IPS-NIHi7 (cell line): ENCODE data around the gene TMEM38B.
"Not testable (repeated sequence)": the region's sequence is repeated elsewhere in the genome, so short reads cannot be mapped to it uniquely, and the experiment has no call there.

ENCODE experiments used
- DNase-seq: peaks from one replicate; pipeline ENCODE4 v3.0.0; 2012; ENCODE audit warnings: mixed read lengths; ENCODE audit errors: extremely low spot score

Gene TMEM38B

DNA sequence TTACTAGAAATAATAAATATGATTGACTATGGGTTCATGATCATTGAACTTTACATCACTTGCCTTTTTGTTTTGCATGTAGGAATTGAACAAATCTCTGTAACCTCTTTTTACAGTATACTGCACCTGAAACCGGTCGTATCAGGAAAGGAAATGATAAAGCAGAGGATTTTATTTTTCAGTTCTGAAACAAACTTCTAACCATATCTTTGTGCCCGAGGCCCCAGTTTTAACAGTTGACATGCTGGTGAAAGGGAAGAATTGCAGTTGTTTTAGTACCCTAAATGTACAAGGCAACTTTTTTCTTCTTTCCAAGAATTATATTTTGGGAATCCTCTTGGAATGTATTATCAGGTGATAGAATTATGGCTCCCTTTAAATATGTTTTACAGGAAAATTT is 27.8 kb downstream of the TMEM38B start:
- no peak for DNase-seq

DNA sequence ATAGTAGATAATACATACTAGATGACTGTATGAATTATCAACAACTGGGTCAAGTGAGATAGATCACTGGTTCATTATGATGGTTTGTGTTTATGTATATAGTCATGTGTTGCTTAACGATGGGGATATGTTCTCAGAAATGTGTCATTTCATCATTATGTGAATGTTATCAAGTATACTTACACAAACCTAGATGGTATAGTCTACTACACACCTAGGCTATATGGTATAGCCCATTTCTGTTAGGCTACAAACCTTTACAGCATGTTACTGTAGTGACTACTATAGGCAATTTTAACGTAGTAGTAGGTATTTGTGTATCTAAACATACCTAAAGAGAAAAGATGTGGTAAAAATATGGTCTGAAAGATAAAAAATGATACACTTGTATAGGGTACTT is 31.0 kb downstream of the TMEM38B start:
- no peak for DNase-seq

DNA sequence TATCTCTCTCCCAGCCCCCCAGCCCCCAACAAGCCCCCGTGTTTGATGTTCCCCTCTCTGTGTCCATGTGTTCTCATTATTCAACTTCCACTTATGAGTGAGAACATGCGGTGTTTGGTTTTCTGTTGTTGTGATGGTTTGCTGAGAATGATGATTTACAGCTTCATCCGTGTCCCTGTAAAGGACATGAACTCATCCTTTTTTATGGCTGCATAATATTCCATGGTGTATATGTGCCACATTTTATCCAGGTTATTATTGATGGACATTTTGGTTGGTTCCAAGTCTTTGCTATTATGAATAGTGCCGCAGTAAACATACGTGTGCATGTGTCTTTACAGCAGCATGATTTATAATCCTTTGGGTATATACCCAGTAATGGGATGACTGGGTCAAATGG is 33.9 kb downstream of the TMEM38B start:
- DNase-seq = not testable (repeated sequence)

DNA sequence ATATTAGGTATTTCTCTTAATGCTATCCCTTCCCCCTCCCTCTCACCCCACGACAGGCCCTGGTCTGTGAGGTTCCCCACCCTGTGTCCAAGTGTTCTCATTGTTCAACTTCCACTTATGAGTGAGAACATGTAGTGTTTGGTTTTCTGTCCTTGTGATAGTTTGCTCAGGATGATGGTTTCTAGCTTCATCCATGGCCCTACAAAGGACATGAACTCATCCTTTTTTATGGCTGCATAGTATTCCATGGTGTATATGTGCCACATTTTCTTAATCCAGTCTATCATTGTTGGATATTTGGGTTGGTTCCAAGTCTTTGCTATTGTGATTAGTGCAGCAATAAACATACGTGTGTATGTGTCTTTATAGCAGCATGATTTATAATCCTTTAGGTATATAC is 37.1 kb downstream of the TMEM38B start:
- DNase-seq = not testable (repeated sequence)

- no peak for DNase-seq
These were observed 41.0 kb downstream of the TMEM38B start for GRCh38 chr9:105735366-105735765.

GRCh38 chr9:105737205-105737604 is 42.9 kb downstream of the TMEM38B start:
- DNase-seq = no peak

- DNase-seq = no peak
These were observed 47.7 kb downstream of the TMEM38B start for GRCh38 chr9:105742088-105742487.

- DNase-seq = not testable (repeated sequence)
These were observed 53.0 kb downstream of the TMEM38B start for GRCh38 chr9:105747325-105747724.

GRCh38 chr9:105751761-105752160 is 57.4 kb downstream of the TMEM38B start:
- no peak for DNase-seq

- DNase-seq = no peak
These were observed 63.3 kb downstream of the TMEM38B start for GRCh38 chr9:105757496-105758251.

- DNase-seq = no peak
These were observed 65.7 kb downstream of the TMEM38B start for GRCh38 chr9:105760053-105760452.

- DNase-seq = not testable (repeated sequence)
These were observed 88.5 kb downstream of the TMEM38B start for GRCh38 chr9:105782561-105783494.

- not testable (repeated sequence) for DNase-seq
These were observed 89.1 kb downstream of the TMEM38B start for GRCh38 chr9:105783495-105783872.

GRCh38 chr9:105786796-105787195 is 92.5 kb downstream of the TMEM38B start:
- not testable (repeated sequence) for DNase-seq

GRCh38 chr9:105816202-105816744 is 121.9 kb downstream of the TMEM38B start:
- no peak for DNase-seq

DNA sequence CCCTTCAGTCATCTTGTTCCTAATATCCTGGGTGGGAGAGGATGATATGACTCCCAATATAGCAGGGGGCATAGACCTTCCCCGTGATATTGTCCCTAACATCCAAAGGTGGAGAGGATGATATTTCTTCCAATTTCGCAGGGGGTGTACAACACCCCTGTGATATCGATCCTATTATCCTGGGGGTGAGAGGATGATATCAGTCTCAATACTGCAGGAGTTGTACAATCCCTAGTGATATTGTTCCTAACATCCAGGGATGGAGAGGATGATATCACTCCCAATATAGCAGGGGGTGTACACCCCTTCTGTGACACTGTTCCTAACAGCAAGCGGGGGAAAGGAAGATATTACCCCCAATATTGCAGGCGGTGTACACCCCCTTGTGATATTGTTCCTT is 122.6 kb downstream of the TMEM38B start:
- DNase-seq = no peak

DNA sequence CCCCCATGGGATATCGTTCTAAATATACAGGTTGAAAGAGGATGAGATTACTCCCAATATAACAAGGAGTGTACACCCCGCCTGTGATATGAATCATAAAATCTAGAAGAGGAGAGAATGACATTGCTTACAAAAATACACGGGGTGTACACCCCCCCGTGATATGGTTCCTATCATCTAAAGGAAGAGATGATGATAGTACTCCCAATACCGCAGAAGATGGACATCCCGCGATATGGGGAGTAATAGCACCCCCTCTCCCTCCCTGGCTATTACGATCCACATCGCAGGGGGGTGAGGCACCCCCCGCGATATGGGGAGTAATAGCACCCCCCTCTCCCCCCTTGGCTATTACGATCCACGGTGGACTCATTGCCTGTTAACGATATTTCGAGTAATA is 124.6 kb downstream of the TMEM38B start:
- DNase-seq = no peak

GRCh38 chr9:105822814-105823213 is 128.5 kb downstream of the TMEM38B start:
- no peak for DNase-seq
